ENCODE data around the gene C1QTNF12.

C1QTNF12 gene

DNA sequence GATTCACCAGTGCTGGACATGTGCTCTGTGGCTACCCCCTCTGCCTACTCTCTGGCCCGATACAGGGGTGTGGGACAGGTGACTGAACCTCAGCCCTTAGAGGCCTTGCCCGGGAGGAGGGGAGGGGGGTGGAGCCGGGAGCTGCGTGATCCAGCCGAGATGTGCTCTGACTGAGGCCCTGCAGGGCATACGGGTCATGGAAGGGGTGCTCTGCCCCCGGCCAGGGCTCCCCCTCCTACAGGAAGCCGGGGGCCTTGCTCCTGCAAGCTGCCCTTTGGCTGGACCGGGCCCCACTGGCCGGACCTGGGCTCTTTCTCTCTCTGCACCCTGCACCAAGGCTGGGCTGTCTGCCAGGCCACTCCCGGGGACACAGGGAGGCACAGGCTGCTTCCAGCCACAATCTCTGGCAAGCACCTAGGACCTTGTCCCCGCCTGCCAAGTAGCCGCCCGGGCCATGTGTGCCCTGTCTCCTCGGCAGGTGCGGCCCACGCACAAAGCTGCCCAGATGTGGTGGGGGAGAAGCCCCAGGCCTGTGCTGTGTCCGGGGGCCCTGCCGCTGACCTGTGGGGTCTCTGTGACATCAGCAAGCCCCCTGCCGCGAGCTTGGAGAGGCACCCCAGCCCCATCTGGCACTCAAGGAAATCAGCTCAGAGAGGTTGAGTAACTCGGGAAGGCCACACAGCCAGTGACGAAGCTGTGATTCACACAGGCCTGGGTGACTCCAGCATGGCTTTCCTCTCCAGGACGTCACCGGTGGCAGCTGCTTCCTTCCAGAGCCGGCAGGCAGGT is 35.2 kb upstream of the C1QTNF12 start:
- DNase-seq: peak; percentile 91

- DNase-seq: no peak
These were observed 34.4 kb upstream of the C1QTNF12 start for GRCh38 chr1:1280782-1281481.

DNA sequence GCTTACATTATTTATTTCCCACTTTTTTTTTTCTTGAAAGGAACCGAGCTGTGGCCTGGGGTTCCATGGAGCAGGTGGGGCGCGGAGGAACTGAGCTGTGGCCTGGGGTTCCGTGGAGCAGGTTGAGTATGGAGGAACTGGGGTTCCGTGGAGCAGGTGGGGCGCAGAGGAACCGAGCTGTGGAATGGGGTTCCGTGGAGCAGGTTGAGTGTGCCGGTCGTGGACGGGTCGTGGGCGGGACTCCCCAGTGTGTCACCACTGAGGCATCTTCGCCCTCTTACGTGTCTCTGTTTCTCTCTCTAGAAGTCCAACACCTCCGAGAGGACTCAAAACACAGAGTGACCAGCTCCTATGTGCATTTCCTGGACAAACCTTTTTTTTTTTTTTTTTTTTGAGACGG is 32.5 kb upstream of the C1QTNF12 start:
- no peak for DNase-seq

DNA sequence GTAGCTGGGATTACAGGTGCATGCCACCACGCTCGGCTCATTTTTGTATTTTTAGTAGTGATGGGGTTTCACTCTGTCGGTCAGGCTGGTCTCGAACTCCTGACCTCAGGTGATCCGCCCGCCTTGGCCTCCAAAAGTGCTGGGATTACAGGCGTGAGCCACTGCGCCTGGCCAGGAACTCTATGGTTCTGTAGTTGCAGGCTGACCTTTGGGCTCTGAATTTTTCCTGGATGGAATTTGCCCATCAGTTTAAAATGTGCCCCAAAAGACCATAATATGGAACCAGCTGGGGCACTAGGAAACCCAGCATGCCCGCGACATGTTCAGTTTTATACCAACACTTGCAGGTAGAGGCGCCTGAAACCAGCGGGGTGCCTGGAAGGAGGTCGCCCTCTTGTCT is 32.1 kb upstream of the C1QTNF12 start:
- DNase-seq: no peak

DNA sequence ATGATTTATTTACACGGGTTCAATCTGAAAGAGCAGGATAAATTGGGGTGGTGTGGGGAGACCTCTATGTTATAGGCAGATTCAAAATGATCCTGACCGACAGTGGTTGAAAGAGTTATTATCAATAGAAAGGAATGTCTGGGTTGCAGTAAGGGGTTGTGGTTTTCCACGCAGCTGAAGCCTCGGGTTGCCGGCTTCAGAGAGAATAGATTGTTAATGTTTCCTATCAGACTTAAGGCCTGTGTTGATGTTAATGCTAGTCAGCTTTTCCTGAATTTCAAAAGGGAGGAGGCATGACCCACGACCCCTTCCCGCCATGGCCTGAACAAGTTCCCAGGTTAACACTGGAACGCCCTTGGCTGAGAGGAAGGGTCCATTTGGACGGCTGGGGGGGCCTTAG is 29.3 kb upstream of the C1QTNF12 start:
- DNase-seq: no peak

GRCh38 chr1:1274931-1275431 is 28.5 kb upstream of the C1QTNF12 start:
- DNase-seq: no peak

GRCh38 chr1:1274299-1274930 is 27.9 kb upstream of the C1QTNF12 start:
- DNase-seq: no peak

DNA sequence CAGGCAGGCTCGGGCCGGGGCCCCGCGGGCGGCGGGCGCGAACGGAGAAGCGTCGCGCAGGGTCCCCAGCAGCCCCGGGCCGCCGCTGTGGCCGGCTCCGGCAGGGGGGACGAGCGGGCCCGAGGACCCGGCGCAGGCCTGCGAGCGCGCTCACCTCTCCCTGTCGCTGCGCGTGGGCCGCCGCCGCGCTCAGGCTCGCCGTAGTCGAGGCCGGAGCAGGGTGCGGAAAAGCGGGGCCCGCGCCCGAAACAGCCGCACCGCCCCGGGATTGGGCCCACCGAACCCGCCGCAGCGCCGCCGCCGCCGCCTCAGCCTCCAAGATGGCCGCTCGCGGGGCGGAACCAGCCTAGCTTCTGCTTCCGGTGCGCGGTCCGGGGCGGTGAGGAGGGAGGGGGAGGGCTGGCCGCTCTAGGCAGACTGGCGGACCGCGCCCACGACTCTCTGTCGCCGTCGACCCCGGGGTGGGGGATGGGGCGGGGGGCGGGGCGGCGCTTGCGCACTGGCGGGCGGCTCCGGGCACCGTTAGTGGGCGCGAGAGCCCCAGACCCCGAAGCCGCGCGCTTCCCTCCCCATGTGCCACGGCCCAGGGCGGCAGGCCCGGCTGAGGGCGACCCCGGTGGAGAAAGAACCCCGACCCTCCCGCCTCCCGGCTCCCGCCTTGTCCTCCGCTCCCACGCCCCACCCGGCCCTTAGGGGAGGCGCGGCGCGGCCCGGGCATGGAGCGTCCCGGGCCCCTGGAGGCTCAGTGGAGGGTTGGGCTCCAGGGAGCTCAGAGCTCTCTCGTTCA is 27.2 kb upstream of the C1QTNF12 start, which contains the start of gene UBE2J2:
Gene UBE2J2 (minus strand): TSS at position 343 of the 787 bp plus-strand sequence. CDS start 5,862 bp downstream, outside the sequence.
- peak; percentile 89 for DNase-seq

- no peak for DNase-seq
These were observed 26.6 kb upstream of the C1QTNF12 start for GRCh38 chr1:1273209-1273511.

DNA sequence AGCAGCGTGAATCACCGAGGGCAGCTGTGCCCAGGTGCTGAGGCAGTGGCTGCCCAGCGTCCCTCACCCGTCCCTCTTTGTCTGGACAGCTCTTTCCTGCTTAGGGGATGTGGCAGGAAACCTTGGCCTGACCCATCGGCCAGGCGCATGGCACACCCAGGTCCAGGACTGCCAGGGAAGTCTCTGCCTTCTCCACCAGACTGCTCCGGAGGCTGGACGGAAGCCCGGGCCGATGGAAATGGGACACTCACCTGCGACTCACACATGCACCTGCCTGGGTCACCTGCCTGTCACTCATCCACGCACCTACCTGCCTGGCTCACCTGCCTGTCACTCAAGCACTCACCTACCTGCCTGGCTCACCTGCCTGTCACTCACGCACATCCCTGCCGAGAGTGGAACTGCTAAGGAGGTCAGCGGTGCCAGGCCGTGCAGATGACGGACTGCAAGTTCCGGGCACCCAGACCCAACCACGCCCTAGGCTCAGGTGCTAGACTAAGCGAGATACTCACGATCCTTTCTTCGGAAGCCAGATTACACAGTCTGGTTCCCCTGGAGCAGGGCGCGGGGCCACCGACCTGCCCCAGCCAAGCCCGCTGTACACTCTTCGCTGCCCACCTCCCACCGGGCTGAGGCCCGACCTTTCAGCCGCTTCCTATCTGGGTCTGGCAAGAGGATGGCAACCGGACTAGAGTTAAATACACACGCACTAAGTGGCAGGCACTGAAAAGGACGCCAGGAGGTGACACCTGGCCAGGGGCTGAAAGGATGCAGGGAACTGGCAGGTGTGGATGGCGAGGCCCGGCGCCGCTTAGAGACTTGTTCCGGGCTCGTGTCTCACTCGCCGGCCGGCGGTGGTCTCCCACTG is 26.1 kb upstream of the C1QTNF12 start:
- no peak for DNase-seq

DNA sequence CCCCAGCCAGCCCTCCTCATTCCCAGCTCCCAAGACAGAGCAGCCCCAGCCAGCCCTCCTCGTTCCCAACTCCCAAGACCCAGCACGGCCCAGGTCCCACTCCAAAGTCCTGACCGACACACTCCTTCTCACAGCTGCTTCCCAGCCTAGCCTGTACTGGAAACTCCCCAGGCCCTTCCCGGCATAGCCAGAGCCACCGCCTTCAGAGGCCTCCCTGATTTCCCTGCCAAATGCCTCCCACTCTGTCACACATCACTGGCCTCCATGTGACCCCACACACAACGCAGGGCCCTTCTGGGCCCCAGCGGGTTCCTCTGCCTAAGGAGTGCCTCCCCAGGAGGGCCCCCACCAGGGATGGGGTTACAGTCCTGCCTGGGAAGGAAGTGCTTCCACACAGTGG is 24.3 kb upstream of the C1QTNF12 start:
- no peak for DNase-seq

DNA sequence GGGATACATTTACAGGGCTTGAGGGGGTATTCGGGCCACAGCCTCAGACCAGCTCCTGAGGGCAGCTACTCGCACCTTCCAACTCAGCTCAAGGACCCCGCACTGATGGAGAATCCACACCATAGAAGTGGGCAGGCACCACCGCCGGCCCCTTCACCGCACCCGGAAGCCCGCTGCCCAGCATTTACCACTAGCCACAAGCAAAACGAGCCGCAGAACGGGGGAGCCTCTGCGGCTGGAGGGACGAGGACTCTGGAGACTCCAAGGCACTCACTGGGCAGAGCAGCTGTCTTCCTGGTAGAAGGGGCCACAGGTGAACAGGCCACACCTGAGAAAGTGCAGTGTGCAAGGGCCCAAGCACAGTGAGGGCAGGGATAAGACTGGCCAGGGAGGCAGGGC is 21.8 kb upstream of the C1QTNF12 start:
- no peak for DNase-seq

DNA sequence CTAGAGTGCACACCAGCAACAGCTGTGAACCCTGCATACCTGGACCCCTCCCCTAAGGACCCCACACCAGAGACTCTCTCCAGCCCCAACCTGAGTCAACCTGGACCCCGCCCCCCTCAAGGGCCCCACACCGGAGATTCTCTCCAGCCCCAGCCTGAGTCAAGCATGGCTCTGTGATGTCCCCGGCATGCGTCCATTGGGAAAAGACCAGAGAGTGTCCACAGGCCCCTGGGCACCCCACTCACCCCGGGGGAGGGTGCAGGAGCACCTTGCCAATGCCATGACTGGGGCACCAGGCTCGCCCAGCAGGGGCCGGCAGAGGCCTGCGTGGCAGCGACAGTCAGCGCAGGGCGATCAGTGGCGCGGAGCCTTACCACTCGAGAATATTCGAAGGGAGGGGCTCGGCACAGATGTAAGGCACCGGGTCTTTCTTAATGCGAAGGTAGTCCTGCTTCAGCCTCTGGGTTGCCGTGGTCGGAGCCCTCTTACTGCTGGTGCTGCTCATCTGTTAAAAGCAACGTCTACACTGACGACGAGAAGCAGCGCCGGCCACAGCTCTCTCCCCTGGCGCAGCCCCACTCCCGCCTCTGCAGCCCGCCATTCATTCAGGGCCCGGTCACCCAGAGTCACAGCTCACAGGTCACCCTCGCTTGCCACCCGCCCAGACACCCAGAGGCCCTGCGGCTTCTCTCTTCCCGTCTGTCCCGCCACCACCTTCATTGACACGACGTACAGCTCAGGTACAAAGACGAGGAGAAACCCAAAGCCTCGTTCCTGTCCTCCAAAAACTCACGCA is 21.2 kb upstream of the C1QTNF12 start:
- DNase-seq: no peak

DNA sequence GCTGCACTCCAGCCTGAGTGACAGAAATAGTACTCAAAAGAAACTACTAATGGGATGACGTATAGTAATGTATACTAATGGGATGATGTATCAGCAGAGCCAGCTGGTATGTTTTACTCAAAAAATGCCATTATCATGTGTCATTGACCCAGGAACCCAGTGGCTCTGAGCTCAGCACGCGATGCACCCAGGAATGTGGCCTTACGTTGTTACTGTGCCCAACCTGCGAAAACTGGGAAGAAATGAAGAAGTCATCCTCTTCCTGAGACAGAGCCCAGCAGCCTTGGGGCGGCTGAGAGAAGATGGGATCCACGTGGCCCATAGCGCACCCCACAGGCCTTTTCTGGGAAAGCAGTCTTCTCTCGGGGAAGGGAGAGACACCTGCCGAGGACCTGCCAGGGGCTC is 18.3 kb upstream of the C1QTNF12 start:
- DNase-seq: no peak

- DNase-seq: no peak
These were observed 17.5 kb upstream of the C1QTNF12 start for GRCh38 chr1:1264026-1264425.

GRCh38 chr1:1262758-1263157 is 16.2 kb upstream of the C1QTNF12 start:
- DNase-seq: no peak

DNA sequence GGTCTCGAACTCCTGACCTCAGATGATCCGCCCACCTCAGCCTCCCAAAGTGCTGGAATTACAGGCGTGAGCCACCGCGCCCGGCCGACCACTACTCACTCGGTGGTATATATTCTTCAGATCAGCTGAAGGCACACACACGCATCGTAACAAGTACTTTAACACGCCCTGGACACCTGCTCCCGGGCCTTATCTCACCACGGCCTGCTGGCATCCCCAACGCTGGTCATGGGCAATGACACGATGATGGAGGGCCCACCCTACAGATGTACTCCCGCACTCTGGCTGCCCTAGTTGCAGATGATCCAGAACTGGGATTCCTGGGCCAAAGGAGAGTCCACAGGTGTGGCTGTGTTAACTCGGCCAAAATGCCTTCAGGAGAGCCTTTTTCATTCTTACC is 15.5 kb upstream of the C1QTNF12 start:
- DNase-seq: no peak

DNA sequence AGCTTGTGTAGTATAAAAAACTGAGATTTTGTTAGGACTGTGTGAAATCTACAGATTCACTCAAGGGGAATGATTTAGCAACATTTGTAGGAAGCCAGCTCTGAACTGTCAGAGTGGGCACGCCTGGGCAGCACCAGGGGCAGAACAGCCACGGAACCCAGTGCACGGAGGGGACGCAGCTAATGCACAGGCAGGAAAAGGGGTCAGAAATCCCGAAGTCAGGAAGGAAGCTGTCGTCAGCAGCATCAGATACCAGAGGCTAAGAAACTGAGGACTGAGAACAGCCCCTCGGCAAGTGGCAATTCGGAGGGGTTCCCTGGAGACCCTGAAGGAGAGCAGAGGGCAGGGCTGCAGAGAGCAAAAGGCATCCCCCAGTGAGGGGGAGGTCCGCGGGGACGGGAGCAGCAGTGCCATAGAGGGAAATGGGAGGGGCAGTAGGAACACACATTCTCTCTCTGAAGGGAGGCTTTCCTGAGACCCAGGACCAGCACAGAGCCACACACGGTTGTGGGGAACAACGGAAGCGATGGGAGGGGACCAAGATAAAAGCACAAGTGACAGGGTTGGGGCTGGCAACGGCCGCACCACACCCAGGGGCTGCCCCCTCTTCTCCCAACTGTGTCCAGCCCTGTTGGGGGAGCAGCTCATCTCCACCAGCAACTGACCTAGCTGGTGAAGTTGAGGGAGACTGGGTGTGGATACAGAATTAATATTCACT is 14.5 kb upstream of the C1QTNF12 start:
- no peak for DNase-seq

- DNase-seq: no peak
These were observed 13.6 kb upstream of the C1QTNF12 start for GRCh38 chr1:1259951-1260600.

- no peak for DNase-seq
These were observed 13.0 kb upstream of the C1QTNF12 start for GRCh38 chr1:1259540-1259939.
